Memory B cell (primary cell): ENCODE measurements around the gene HOPX.
"Not testable (repeated sequence)": the region's sequence is repeated elsewhere in the genome, so short reads cannot be mapped to it uniquely, and the experiment has no call there.

Experiments
- ATAC-seq: fragments of 150-1000 bp; cut with Tn5 transposase; 2 replicates; pipeline ENCODE4 v1.10.0; 2021; ENCODE audit warnings: low read depth, mild to moderate bottlenecking, moderate library complexity
- DNase-seq, 2 donors: peaks; one replicate each; pipeline ENCODE4 v3.0.0; 2022; ENCODE audit warnings: low spot score in 2 of 2
- H3K27ac Mint-ChIP-seq: one replicate; pipeline ENCODE4 v1.8.0; 2022; ENCODE audit warnings: mild to moderate bottlenecking, moderate library complexity, mixed read lengths
- H3K27me3 Mint-ChIP-seq: one replicate; pipeline ENCODE4 v1.8.0; 2022; ENCODE audit warnings: mixed read lengths
- H3K36me3 Mint-ChIP-seq: one replicate; pipeline ENCODE4 v1.8.0; 2022; ENCODE audit warnings: mild to moderate bottlenecking, mixed read lengths
- H3K4me1 Mint-ChIP-seq: one replicate; pipeline ENCODE4 v1.8.0; 2022; ENCODE audit warnings: mixed read lengths
- H3K4me3 Mint-ChIP-seq: one replicate; pipeline ENCODE4 v1.8.0; 2022; ENCODE audit warnings: mild to moderate bottlenecking, moderate library complexity, mixed read lengths
- H3K9me3 Mint-ChIP-seq: one replicate; pipeline ENCODE4 v1.8.0; 2022; ENCODE audit warnings: mixed read lengths

Gene HOPX

GRCh38 chr4:56699537-56700105 is 18.5 kb upstream of the HOPX start:
- Mint-ChIP-seq H3K9me3 (no peaks in the 10 kb centered on the region), H3K4me3 (no peak overlapping the region), H3K36me3 (no peaks in the 10 kb centered on the region), H3K27ac (no peak overlapping the region), H3K4me1 (no peaks in the 10 kb centered on the region), H3K27me3 (peaks cover 2% of the 10 kb centered on the region)
- DNase-seq (no peak), ATAC-seq (no peak)

- H3K36me3 Mint-ChIP-seq = no peaks in the 10 kb centered on the region
- no peak for DNase-seq
Observed at GRCh38 chr4:56698329-56698728, 17.2 kb upstream of the HOPX start.

GRCh38 chr4:56696056-56696455 is 15.0 kb upstream of the HOPX start:
- Mint-ChIP-seq H3K36me3 (no peaks in the 10 kb centered on the region), H3K27ac (no peak overlapping the region), H3K9me3 (no peaks in the 10 kb centered on the region), H3K27me3 (peaks cover 4% of the 10 kb centered on the region), H3K4me1 (no peaks in the 10 kb centered on the region), H3K4me3 (no peak overlapping the region)
- DNase-seq (no peak), ATAC-seq (no peak)

More at GRCh38 chr4:56698329-56698728, 17.2 kb upstream of the HOPX start:
- H3K27me3 Mint-ChIP-seq = peaks cover 4% of the 10 kb centered on the region
- H3K4me3 Mint-ChIP-seq = no peak overlapping the region
- H3K9me3 Mint-ChIP-seq = no peaks in the 10 kb centered on the region
- ATAC-seq = no peak
- no peaks in the 10 kb centered on the region for H3K4me1 Mint-ChIP-seq
- no peak overlapping the region for H3K27ac Mint-ChIP-seq

GRCh38 chr4:56693476-56693875 is 12.4 kb upstream of the HOPX start:
- not testable (repeated sequence) for DNase-seq, H3K27me3 Mint-ChIP-seq, H3K4me1 Mint-ChIP-seq, H3K27ac Mint-ChIP-seq, H3K36me3 Mint-ChIP-seq, ATAC-seq, H3K9me3 Mint-ChIP-seq, H3K4me3 Mint-ChIP-seq

GRCh38 chr4:56692576-56692975 is 11.5 kb upstream of the HOPX start:
- Mint-ChIP-seq H3K4me1 (peaks cover 2% of the 10 kb centered on the region), H3K4me3 (no peak overlapping the region), H3K36me3 (no peaks in the 10 kb centered on the region), H3K9me3 (no peaks in the 10 kb centered on the region), H3K27me3 (peaks cover 2% of the 10 kb centered on the region), H3K27ac (no peak overlapping the region)
- no peak for DNase-seq
- no peak for ATAC-seq

- peaks cover 2% of the 10 kb centered on the region for H3K27me3 Mint-ChIP-seq
Observed at GRCh38 chr4:56691425-56691824, 10.3 kb upstream of the HOPX start.

GRCh38 chr4:56690393-56690792 is 9.3 kb upstream of the HOPX start:
- Mint-ChIP-seq H3K4me1 (peaks cover 5% of the 10 kb centered on the region), H3K27ac (no peak overlapping the region), H3K36me3 (no peaks in the 10 kb centered on the region), H3K4me3 (no peak overlapping the region), H3K9me3 (no peaks in the 10 kb centered on the region), H3K27me3 (peaks cover 2% of the 10 kb centered on the region)
- ATAC-seq = no peak
- DNase-seq = no peak

More at GRCh38 chr4:56691425-56691824, 10.3 kb upstream of the HOPX start:
- peaks cover 5% of the 10 kb centered on the region for H3K4me1 Mint-ChIP-seq
- no peak for ATAC-seq
- H3K9me3 Mint-ChIP-seq = no peaks in the 10 kb centered on the region
- H3K27ac Mint-ChIP-seq = no peak overlapping the region
- DNase-seq = no peak
- no peaks in the 10 kb centered on the region for H3K36me3 Mint-ChIP-seq
- H3K4me3 Mint-ChIP-seq = no peak overlapping the region

GRCh38 chr4:56689201-56689969 is 8.3 kb upstream of the HOPX start:
- no peaks in the 10 kb centered on the region for H3K9me3 Mint-ChIP-seq
- peaks cover 5% of the 10 kb centered on the region for H3K4me1 Mint-ChIP-seq
- H3K27me3 Mint-ChIP-seq = peaks cover 6% of the 10 kb centered on the region

GRCh38 chr4:56688094-56688647 is 7.1 kb upstream of the HOPX start:
- no peak overlapping the region for H3K27ac Mint-ChIP-seq
- H3K9me3 Mint-ChIP-seq = no peaks in the 10 kb centered on the region
- peaks cover 12% of the 10 kb centered on the region for H3K27me3 Mint-ChIP-seq
- no peak overlapping the region for H3K4me3 Mint-ChIP-seq
- peaks cover 5% of the 10 kb centered on the region for H3K4me1 Mint-ChIP-seq
- no peak for ATAC-seq
- no peak for DNase-seq
- H3K36me3 Mint-ChIP-seq = no peaks in the 10 kb centered on the region

More at GRCh38 chr4:56689201-56689969, 8.3 kb upstream of the HOPX start:
- ATAC-seq (no peak), DNase-seq (no peak)
- Mint-ChIP-seq H3K36me3 (no peaks in the 10 kb centered on the region), H3K27ac (no peak overlapping the region), H3K4me3 (no peak overlapping the region)

GRCh38 chr4:56686537-56687231 is 5.6 kb upstream of the HOPX start:
- no peaks in the 10 kb centered on the region for H3K9me3 Mint-ChIP-seq
- H3K27ac Mint-ChIP-seq = no peak overlapping the region
- ATAC-seq = no peak
- no peaks in the 10 kb centered on the region for H3K36me3 Mint-ChIP-seq
- no peak overlapping the region for H3K4me3 Mint-ChIP-seq
- peaks cover 10% of the 10 kb centered on the region for H3K4me1 Mint-ChIP-seq
- peaks cover 17% of the 10 kb centered on the region for H3K27me3 Mint-ChIP-seq
- no peak for DNase-seq

GRCh38 chr4:56684320-56685050 is 3.4 kb upstream of the HOPX start:
- no peak for DNase-seq
- no peak for ATAC-seq
- Mint-ChIP-seq H3K4me3 (no peak overlapping the region), H3K9me3 (no peaks in the 10 kb centered on the region), H3K36me3 (no peaks in the 10 kb centered on the region), H3K27ac (no peak overlapping the region), H3K27me3 (peaks cover 21% of the 10 kb centered on the region), H3K4me1 (peaks cover 13% of the 10 kb centered on the region)

GRCh38 chr4:56683455-56683854 is 2.4 kb upstream of the HOPX start:
- Mint-ChIP-seq H3K4me3 (no peak overlapping the region), H3K27me3 (peaks cover 21% of the 10 kb centered on the region), H3K4me1 (peaks cover 13% of the 10 kb centered on the region), H3K36me3 (no peaks in the 10 kb centered on the region), H3K27ac (no peak overlapping the region), H3K9me3 (no peaks in the 10 kb centered on the region)
- ATAC-seq (no peak), DNase-seq (no peak)

- no peak for DNase-seq
- Mint-ChIP-seq H3K4me1 (peaks cover 9% of the 10 kb centered on the region), H3K4me3 (peak overlapping the region; percentile 67), H3K36me3 (no peaks in the 10 kb centered on the region), H3K27ac (no peak overlapping the region), H3K27me3 (peaks cover 21% of the 10 kb centered on the region), H3K9me3 (no peaks in the 10 kb centered on the region)
- ATAC-seq = no peak
Observed at GRCh38 chr4:56681853-56682525, 893 bp upstream of the HOPX start.
